ENCODE measurements around the gene HIVEP3.

The HIVEP3 gene

DNA sequence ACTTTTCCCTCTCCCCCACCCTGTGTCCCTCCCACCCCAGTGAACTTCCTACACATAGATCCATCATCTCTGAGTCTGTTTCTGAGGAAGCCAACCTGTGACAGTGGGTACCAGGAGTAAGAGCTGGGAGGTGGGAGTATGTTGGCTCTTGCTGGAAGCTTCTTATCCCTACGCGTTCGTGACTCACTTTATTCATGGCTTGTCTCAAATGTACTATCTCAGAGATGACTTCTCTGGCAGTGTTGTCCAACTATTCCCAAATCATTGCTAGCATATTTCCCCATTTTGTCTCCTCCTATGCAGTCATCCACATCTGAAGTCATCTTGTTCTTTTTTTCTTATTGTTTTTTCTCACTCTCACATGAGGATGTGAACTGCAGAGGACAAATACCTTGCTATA lies 88.0 kb downstream of the HIVEP3 start:
- ChIA-PET POLR2A (no interaction called here), CTCF (interaction anchor here (1.0 to 1.3 kb wide), 2 partner anchors 19 to 257 kb away, joined by 3 to 5 read pairs; no protein-coding TSS in a partner anchor)
- TF ChIP-seq, protein P1, sequence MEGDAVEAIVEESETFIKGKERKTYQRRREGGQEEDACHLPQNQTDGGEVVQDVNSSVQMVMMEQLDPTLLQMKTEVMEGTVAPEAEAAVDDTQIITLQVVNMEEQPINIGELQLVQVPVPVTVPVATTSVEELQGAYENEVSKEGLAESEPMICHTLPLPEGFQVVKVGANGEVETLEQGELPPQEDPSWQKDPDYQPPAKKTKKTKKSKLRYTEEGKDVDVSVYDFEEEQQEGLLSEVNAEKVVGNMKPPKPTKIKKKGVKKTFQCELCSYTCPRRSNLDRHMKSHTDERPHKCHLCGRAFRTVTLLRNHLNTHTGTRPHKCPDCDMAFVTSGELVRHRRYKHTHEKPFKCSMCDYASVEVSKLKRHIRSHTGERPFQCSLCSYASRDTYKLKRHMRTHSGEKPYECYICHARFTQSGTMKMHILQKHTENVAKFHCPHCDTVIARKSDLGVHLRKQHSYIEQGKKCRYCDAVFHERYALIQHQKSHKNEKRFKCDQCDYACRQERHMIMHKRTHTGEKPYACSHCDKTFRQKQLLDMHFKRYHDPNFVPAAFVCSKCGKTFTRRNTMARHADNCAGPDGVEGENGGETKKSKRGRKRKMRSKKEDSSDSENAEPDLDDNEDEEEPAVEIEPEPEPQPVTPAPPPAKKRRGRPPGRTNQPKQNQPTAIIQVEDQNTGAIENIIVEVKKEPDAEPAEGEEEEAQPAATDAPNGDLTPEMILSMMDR (IDR thresholded peaks at IDR 0.05; ENCODE audit: control extremely low read depth, extremely low read depth, low read depth, missing control alignments): no peak
- DNase-seq (ENCODE audit: extremely low spot score): no peak

DNA sequence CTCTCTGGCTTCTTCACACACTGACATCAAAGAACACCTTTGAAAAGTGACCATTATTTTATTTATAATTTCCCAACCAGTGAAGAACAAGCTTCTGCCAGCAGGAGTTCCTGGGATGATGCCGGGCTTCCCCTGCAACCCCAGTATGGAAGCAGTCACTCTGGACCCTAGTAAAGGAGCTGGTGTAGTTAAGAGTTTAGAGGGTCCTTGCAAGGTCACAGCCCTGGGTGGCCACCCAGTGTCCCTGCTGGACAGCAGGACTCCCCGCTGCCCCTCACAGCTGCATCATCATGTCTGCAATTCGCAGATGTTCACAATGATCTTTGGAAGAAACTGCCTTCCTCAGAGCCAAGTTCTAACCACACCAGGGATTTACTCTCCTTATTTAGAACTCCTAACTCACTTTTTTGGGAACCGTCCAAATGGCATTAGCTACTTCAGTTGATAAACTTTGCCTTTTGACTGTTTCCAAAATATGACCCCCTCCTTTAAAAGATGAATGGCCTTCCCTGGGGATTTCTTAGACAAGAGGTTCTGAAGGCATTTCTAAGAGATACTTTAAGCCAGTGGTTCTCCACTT lies 90.6 kb downstream of the HIVEP3 start:
- TF ChIP-seq, protein P1 (IDR thresholded peaks at IDR 0.05; ENCODE audit: control extremely low read depth, extremely low read depth, low read depth, missing control alignments): no peak
- CTCF ChIA-PET: interaction anchor here (1.1 to 1.6 kb wide), 2 partner anchors 14 to 247 kb away, joined by 3 read pairs; no protein-coding TSS in a partner anchor

DNA sequence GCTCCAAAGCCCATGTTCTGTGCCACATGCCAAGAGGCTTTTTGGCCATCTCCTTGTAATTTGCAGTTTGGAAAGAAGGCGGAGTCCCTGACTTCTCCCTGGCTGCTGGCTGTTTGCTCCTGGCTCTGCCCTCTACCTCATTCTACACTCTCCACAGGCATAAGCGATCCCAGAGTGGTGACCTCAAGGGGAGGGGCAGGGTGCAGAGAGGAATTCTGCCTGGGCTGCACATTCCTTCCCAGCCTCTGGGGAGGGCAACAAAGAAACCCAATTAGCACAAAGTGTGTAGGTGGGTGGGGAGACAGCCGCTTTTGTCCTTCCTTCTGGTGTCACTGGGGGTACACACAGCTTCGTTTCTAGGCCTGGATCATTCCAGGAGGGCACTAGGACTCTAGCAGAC lies 95.3 kb downstream of the HIVEP3 start:
- CTCF ChIA-PET: interaction anchor here (1.1 to 5.5 kb wide), 4 partner anchors 12 to 349 kb away, joined by 3 to 31 read pairs (median 4); no protein-coding TSS in a partner anchor
- TF ChIP-seq, protein P1 (IDR thresholded peaks at IDR 0.05; ENCODE audit: control extremely low read depth, extremely low read depth, low read depth, missing control alignments): no peak
- POLR2A ChIA-PET: no interaction called here
- DNase-seq (ENCODE audit: extremely low spot score): no peak

More for the DNA sequence above, 90.6 kb downstream of the HIVEP3 start:
- DNase-seq (ENCODE audit: extremely low spot score): no peak
- POLR2A ChIA-PET: no interaction called here

DNA sequence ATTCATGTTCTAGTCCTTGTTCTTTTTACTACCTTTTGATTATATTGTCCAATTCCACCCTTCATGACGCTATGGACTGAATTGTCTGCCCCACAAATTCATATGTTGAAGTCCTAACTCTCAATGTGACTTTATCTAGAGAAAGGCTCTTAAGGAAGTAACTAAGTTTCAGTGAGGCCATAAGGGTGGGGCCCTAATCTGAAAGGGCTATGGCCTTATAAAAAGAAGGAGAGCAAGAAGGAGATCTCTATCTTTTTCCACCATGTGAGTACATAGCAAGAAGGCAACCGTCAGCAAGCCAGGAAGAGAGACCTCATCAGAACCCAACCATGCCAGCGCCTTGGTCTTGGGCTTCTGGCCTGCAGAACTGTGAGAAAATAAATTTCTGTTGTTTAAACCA lies 95.9 kb downstream of the HIVEP3 start:
- TF ChIP-seq, protein P1 (IDR thresholded peaks at IDR 0.05; ENCODE audit: control extremely low read depth, extremely low read depth, low read depth, missing control alignments): no peak

DNA sequence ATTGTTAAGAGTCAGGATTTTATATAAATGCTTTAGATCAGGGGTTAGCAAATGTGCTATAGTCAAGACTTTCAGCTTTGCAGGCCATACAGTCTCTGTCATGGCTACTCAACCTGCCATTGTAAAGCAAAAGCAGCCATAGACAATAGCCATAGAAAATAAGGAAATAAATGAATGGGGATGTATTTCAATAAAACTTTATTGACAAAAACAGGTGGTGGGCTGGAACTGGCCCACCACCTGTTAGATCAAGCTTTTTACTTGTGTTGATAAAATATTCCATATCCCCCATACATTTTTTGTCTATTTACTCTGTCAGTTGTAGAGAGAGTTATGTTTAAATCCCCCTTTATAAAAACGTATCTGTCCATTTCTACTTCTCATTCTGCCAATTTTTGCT lies 98.9 kb downstream of the HIVEP3 start:
- TF ChIP-seq, protein P1 (IDR thresholded peaks at IDR 0.05; ENCODE audit: control extremely low read depth, extremely low read depth, low read depth, missing control alignments): no peak
- ChIA-PET CTCF (interaction anchor here (1.9 to 5.5 kb wide), 2 partner anchors 9 to 246 kb away, joined by 4 to 31 read pairs; no protein-coding TSS in a partner anchor), POLR2A (no interaction called here)
- no peak for DNase-seq (ENCODE audit: extremely low spot score)

More for the DNA sequence above, 95.9 kb downstream of the HIVEP3 start:
- CTCF ChIA-PET: interaction anchor here (1.1 to 5.5 kb wide), 3 partner anchors 12 to 350 kb away, joined by 4 to 31 read pairs (median 4); no protein-coding TSS in a partner anchor
- no peak for DNase-seq (ENCODE audit: extremely low spot score)
- POLR2A ChIA-PET: no interaction called here

DNA sequence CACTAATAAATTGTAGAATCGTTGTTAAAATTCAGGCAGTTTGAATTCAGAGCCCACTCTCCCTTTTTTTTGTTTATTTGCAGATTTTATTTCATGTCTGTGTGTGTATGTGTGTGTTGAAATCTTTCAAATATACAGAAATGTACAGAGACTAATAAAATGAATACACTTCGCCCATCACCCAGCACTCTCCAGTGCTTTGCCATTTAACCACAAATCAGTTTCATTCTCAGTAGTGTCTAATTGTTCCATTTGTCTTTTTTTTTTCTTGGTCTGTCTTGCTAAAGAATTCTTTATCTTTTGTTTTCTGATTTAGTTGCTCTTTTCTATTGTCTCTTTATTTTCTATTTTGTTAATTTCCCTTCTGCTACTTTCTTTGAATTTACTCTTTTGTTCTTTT lies 99.7 kb downstream of the HIVEP3 start:
- TF ChIP-seq, protein P1 (IDR thresholded peaks at IDR 0.05; ENCODE audit: control extremely low read depth, extremely low read depth, low read depth, missing control alignments): no peak
- no peak for DNase-seq (ENCODE audit: extremely low spot score)
- CTCF ChIA-PET: no interaction called here
- POLR2A ChIA-PET: no interaction called here

Data from GM10248 (cell line).